ENCODE data around the gene TXLNA. TPM values are rescaled to one million over a fixed set of nuclear protein-coding genes. Genes with fewer than 3 reads are reported as not detected.
"Not testable (repeated sequence)": the region's sequence is repeated elsewhere in the genome, so short reads cannot be mapped to it uniquely, and the experiment has no call there.

TXLNA gene
- total RNA-seq = 44.2 and 44.4 TPM in 2 replicates
- 38.1 TPM for polyA plus RNA-seq (2012)

DNA sequence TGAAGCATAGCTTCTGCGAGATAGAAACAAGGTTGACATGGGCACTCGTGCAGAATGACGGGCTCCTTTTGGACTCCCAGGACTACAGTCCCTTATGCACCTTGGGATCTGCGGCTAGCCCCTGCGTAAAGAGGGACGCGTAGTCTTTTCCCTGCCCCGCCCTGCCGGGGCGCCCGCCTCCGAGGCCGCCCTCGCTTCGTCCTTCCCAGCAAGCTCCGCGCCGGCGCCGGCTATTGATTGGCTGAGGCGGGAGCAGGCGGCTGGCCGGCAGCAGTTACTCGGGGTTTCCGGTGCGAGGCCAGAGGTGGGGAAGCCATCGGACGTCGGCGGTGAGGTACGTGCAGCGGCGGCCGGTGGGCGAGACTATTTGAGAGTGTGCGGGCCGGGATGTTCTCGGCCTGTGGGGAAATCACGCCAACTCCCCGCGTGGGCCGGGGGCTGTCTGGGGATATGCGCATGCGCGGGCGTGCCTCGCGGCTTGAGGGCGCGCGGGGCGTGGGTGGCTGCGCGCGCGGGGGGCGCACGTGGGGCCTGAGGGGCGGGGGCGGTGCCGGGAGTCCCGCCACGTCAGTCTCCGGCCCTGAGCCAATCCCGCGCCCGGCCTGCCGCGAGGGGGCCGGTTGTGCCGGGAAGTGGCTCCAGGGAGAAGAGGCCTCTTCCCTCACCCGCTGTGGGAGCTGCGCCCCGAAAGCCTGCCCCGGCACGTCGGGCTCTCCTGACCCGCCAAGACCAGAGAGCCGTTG is at the start of gene TXLNA:
Gene TXLNA (plus strand): TSS at position 233 of the 743 bp plus-strand sequence. CDS start 671 bp downstream, outside the sequence.
- DNase-seq (ENCODE audit: low read depth) = peak; percentile 93

DNA sequence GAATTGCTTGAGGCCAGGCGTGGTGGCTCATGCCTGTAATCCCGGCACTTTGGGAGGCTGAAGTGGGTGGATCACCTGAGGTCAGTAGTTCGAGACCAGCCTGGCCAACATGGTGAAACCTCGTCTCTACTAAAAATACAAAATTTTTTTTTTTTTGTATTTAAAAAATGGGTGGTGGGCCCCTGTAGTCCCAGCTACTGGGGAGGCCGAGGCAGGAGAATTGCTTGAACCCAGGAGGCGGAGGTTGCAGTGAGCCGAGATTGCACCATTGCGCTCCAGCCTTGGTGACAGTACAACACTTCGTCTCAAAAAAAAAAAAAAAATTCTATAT is 45.6 kb upstream of the TXLNA start:
- not testable (repeated sequence) for DNase-seq (ENCODE audit: low read depth)

- DNase-seq (ENCODE audit: low read depth) = no peak
Observed at GRCh38 chr1:32137111-32137510, 42.4 kb upstream of the TXLNA start.

- no peak for DNase-seq (ENCODE audit: low read depth)
Observed at GRCh38 chr1:32138965-32139364, 40.5 kb upstream of the TXLNA start.

DNA sequence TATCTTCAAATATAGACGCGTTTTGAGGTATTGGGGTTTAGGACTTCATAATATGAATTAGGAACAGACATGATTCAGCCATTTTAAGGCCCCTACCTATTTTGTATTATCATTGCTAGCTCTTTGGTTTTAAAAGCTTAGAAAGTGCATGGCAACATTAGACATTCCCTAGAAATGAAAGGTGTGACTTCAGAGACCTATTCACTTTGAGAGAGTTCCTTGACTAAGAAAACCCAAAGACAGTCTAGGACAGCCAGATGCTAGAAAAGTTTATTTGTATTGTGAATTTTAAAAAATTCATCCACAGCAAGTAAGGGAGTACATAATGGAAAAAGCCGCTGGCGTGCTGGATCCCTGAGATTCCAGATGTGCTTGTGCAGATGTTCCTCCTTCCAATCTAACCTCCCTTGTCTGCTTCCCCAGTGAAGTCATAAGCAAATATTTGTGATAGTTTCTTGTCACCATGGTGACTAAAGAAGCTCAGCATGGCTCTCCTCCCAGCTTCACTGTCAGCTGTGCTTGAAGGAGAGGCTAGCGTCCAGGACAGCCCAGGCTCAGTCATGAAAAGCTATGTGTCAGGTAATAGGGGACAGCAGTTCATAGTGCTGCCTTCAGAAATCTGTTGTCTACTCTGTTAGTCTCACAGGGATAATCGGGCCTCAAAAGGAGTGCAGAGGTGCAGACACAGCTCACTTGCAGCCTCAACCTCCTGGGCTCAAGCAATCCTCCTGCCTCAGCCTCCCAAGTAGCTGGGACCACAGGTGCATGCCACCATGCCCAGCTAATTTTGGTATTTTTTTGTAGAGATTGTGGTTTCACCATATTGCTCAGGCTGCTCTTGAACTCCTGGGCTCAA is 36.8 kb upstream of the TXLNA start:
- peak; percentile 82 for DNase-seq (ENCODE audit: low read depth)

DNA sequence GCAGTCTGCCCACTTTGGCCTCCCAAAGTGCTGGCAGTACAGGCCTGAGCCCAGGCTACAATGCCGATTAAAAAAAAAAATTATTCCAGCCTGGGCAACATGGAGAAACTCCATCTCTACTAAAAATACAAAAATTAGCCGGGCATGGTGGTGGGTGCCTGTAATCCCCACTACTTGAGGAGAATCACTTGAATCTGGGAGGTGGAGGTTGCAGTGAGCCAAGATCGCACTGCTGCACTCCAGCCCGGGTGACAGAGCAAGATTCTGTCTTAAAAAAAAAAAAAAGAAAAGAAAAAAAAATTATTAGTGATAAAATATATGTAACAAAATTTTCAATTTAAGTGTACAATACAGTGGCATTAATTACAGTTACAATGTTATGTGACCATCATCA is 36.2 kb upstream of the TXLNA start:
- not testable (repeated sequence) for DNase-seq (ENCODE audit: low read depth)

DNA sequence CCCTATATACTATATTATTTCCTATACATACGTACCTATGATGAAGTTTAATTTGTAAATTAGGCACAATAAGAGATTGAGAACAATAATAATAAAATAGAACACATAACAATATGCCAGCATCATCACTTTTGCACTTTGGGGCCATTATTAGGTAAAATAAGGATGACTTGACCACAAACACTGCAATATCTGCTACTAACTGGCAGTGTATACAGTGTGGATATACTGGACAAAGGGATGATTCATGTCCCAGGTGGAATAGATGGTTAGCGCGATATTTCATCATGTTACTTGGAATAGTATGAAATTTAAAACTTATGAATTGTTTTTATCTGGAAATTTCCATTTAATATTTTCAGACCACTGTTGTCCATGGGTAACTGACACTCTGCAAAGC is 35.4 kb upstream of the TXLNA start:
- DNase-seq (ENCODE audit: low read depth) = no peak

GRCh38 chr1:32147799-32148198 is 31.7 kb upstream of the TXLNA start:
- not testable (repeated sequence) for DNase-seq (ENCODE audit: low read depth)

GRCh38 chr1:32150847-32151246 is 28.6 kb upstream of the TXLNA start:
- no peak for DNase-seq (ENCODE audit: low read depth)

- DNase-seq (ENCODE audit: low read depth) = peak; percentile 40
Observed at GRCh38 chr1:32151319-32151787, 28.1 kb upstream of the TXLNA start.

GRCh38 chr1:32159189-32159588 is 20.3 kb upstream of the TXLNA start:
- DNase-seq (ENCODE audit: low read depth) = no peak

GRCh38 chr1:32163405-32163804 is 16.1 kb upstream of the TXLNA start:
- DNase-seq (ENCODE audit: low read depth) = no peak

DNA sequence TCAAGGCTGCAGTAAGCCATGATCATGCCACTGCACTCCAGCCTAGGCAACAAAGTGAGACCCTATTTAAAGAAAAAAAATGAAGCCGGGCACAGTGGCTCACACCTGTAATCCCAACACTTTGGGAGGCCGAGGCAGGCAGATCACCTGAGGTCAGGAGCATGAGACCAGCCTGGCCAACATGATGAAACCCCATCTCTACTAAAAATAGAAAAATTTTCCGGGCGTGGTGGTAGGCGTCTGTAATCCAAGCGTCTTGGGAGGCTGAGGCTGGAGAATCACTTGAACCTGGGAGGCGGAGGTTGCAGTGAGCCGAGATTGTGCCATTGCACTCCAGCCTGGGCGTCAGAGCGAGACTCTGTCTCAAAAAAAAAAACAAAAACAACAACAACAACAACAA is 13.8 kb upstream of the TXLNA start:
- DNase-seq (ENCODE audit: low read depth) = not testable (repeated sequence)

DNA sequence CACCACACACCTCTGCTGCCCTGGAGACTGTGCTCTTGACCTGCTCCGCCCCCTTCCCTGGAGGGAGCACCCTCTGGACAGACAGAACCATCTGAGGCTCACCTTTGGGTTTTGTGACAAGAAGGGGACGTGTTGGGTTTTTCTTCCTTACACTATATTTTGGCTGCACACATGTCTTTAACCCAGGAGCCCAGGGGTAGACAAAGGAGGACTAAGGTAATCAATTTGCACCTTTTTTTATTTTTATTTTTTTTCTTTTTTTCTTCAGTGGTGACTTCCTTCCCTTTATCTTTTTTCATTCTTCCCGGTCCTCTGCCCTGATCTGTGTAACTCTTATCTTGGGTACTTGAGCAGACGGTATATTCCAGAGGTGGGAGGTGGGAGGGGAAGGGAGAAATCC is 8.5 kb upstream of the TXLNA start:
- DNase-seq (ENCODE audit: low read depth) = no peak

- DNase-seq (ENCODE audit: low read depth) = peak; percentile 31
Observed at GRCh38 chr1:32172621-32173245, 6.7 kb upstream of the TXLNA start.

GRCh38 chr1:32178380-32179192 is 889 bp upstream of the TXLNA start:
- no peak for DNase-seq (ENCODE audit: low read depth)

DNA sequence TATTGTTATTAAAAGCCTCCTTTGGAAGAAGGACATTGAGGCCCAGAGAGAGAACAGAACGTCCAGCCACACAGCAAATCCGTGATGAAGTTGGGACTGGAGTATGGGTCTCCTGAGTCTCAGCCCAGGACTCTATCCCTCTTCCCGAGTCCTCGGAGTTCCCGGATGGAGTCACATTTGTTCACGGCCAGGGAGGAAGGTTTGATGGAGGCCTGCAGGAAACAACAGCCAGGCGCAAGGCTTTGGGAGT is 357 bp upstream of the TXLNA start:
- DNase-seq (ENCODE audit: low read depth) = no peak

DNA sequence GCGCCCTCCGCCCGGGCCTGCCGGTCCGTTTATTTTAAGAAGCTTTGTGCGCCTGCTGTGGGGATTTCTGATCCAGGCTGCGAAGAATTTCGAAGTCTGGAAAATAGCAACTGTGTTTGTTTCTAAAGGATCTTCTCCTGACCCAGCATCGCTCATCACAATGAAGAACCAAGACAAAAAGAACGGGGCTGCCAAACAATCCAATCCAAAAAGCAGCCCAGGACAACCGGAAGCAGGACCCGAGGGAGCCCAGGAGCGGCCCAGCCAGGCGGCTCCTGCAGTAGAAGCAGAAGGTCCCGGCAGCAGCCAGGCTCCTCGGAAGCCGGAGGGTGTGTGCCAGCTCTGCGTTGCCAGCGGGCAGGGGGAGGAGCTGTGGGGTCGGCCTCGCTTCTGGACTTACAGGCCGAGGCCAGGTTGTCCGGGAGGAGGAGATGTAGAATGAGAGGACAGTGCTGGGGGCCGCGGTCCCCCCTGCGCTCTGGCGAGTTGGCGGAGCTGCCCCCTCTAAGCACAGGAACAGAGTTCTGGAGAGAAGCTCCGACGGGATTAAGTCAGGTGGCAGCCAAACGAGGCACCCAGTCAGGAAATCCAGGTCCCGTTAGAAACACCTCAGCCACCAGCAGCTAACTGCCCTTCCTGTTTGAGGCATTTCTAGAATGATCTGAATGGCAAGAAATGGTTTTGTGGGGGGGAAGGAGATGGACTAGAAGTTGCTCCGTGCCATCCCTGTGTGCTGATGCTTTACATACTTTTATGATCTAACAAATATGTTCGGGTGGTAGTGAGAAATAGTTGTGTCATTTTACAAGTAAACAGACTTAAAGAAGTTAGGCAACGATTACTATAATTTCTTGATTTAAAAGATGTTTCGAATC is 948 bp downstream of the TXLNA start:
- peak; percentile 67 for DNase-seq (ENCODE audit: low read depth)

- DNase-seq (ENCODE audit: low read depth) = no peak
Observed at GRCh38 chr1:32181065-32181464, 1.6 kb downstream of the TXLNA start.

DNA sequence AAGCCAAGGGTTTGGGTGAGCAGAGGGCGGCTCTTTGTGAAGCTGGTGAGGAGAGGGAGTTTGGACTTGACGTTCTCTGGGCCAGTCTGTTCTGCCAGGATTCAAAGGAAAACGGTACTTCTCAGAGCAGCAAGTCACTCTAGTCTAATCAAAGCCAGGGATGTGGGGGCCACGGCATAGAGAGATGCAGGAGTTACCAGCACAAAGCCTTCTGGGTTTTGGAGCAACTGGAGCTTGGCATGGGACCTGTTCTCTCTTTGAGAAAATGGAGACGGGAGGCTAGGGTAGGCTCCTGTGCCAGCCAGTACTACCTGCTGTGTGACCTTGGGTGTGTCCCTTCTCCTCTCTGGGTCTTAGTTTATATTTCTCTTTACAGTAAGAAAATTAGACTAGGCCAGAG is 2.1 kb downstream of the TXLNA start:
- no peak for DNase-seq (ENCODE audit: low read depth)

All from myocyte (in vitro differentiated cells).